Epithelial cell of proximal tubule (primary cell): ENCODE data around the gene MAD1L1. TPM values are rescaled to one million over a fixed set of nuclear protein-coding genes. Genes with fewer than 3 reads are reported as not detected.
A peak's percentile ranks its signal among the peaks of the same experiment; 100 is the strongest.

ENCODE experiments used
- DNase-seq: peaks from one replicate; pipeline ENCODE4 v3.0.0-alpha.2; 2011; ENCODE audit warnings: low read depth
- H3K4me3 ChIP-seq: 2 replicates; pipeline ENCODE4 v1.5.1; 2011; ENCODE audit warnings: low read depth, mild to moderate bottlenecking, low read length
- CTCF ChIP-seq: conservative IDR thresholded peaks from 2 replicates; pipeline ENCODE4 v1.5.1; 2012; ENCODE audit warnings: low read depth, mild to moderate bottlenecking, low read length
- total RNA-seq: library from RNA; depleted of rRNA; stranded (reverse); fragments of >200 nt; gene quantifications from 2 replicates; pipeline ENCODE4 v1.2.3, GENCODE V29; 2015

The MAD1L1 gene
- total RNA-seq, 1 donor from 2014 or later: 83.4 TPM

GRCh38 chr7:1806354-1806753, 426.4 kb downstream of the MAD1L1 start:
- DNase-seq: no peak
- TF ChIP-seq CTCF: no peak
- no peak overlapping the region for H3K4me3 ChIP-seq

- DNase-seq: no peak
- TF ChIP-seq CTCF: no peak
- H3K4me3 ChIP-seq: no peak overlapping the region
These were observed 428.4 kb downstream of the MAD1L1 start for GRCh38 chr7:1804310-1804709.

GRCh38 chr7:1802899-1803298, 429.8 kb downstream of the MAD1L1 start:
- no peak overlapping the region for H3K4me3 ChIP-seq
- DNase-seq: no peak
- TF ChIP-seq CTCF: no peak

- DNase-seq: no peak
- H3K4me3 ChIP-seq: no peak overlapping the region
- no peak for TF ChIP-seq CTCF
These were observed 431.8 kb downstream of the MAD1L1 start for GRCh38 chr7:1800902-1801301.

- no peak for DNase-seq
- no peak for TF ChIP-seq CTCF
- H3K4me3 ChIP-seq: no peak overlapping the region
These were observed 434.6 kb downstream of the MAD1L1 start for GRCh38 chr7:1798191-1798590.

- DNase-seq: no peak
- TF ChIP-seq CTCF: peak; percentile 17
- no peak overlapping the region for H3K4me3 ChIP-seq
These were observed 437.7 kb downstream of the MAD1L1 start for GRCh38 chr7:1794888-1795542.

- H3K4me3 ChIP-seq: no peak overlapping the region
- no peak for TF ChIP-seq CTCF
- DNase-seq: no peak
These were observed 445.0 kb downstream of the MAD1L1 start for GRCh38 chr7:1787681-1788235.
